Measurements from ENCODE around the gene DGKA. TPM values are rescaled to one million over a fixed set of nuclear protein-coding genes. Genes with fewer than 3 reads are reported as not detected.

Gene DGKA
- polyA plus RNA-seq, 1 of the 3 experiments (the other 2 are of a cell fraction), result 75.9 TPM

- no peak for TF ChIP-seq REST (IDR thresholded peaks at IDR 0.05; ENCODE audit: low read depth, low read length)
- TF ChIP-seq RFX5 (IDR thresholded peaks at IDR 0.05; ENCODE audit: low read length), result no peak
- TF ChIP-seq SMC3 (IDR thresholded peaks at IDR 0.05; ENCODE audit: low read depth, low read length), result no peak; the same call in 1 of the 2 replicates
- TF ChIP-seq CTCF (IDR thresholded peaks at IDR 0.05), result peak; percentile 97
- no peak for TF ChIP-seq CHD2 (IDR thresholded peaks at IDR 0.05; ENCODE audit: low read length, partially characterized antibody)
- TF ChIP-seq JUND (IDR thresholded peaks at IDR 0.05), result no peak
- TF ChIP-seq GATA2 (CRISPR knock-in tag; IDR thresholded peaks at IDR 0.05), result no peak
Observed at GRCh38 chr12:55926738-55927587, 4.0 kb upstream of the DGKA start (continued).

DNA sequence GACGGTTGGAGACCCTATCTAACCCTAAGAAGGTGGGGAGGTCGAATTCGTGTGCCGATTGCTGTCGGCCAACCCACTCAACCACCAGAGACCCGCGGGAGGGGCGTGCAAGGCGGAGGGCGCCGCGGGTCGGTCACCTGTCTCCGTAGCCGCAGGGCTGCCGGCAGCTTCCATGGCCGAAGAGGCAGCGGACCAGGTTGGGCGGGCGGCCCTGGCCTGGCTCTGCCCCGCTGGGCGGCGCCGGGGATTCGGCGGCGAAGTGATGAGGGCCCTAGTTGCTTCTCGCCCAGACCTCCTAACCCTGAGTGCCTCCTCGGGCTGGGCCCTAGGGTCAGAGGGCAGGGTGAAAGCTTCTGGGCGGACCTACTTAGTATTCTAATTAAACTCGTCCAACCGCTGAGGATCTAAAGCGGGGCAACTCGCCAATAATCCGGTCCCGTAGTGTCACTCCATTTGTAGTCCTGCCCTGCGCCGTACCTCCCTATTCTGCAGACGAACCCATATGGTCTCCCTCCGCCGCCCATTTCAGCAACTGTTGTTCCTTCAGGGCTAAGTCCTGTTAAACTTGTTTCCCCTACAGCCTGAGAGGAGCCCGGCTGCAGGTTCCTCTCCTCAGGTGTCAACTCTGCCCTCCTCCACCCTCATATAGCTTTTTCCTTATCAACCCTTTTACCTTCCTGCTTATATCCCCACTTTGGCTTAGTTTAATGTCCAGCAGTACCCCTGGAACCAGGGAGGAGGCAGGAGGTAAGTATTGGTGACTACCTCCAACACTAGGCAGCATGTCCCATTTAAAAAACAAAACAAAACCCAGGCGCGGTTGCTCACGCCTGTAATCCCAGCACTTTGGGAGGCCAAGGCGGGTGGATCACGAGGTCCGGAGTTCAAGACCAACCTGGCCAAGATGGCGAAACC, 3.1 kb upstream of the DGKA start, which contains the start of gene PYM1:
Gene PYM1, minus strand, starts transcription at position 307 of the 915 bp plus-strand sequence. Its CDS starts 133 bp downstream, at position 174.
- peaks cover 73% of the 10 kb centered on the region for H3K79me2 ChIP-seq (ENCODE audit: insufficient read depth)

More for the DNA sequence above, 3.1 kb upstream of the DGKA start, which contains the start of gene PYM1:
- CTCF ChIA-PET, result interaction anchor here (0.9 to 6.4 kb wide), 13 partner anchors 8 to 190 kb away, joined by 3 to 51 read pairs (median 5); partner anchors contain the start of gene DNAJC14
- Histone ChIP-seq H3K4me2 (peak within 1 kb of the TSS; percentile 97), H2AFZ (ENCODE audit: low read depth) (peak within 1 kb of the TSS; percentile 92), H3K4me3 (ENCODE audit: low read depth in 2 of 2, low read length in 1 of 2) (peak within 1 kb of the TSS; percentile 90 to 94), H3K9ac (peak within 1 kb of the TSS; percentile 89), H4K20me1 (ENCODE audit: insufficient read depth) (no peaks in the 10 kb centered on the region), H3K27ac (ENCODE audit: low read depth in 2 of 2, low read length in 1 of 2) (peak within 1 kb of the TSS; percentile 94 to 98), H3K27me3 (ENCODE audit: insufficient read depth) (no peaks in the 10 kb centered on the region), H3K9me3 (no peaks in the 10 kb centered on the region), H3K4me1 (ENCODE audit: control insufficient read depth in 1 of 2, insufficient read depth in 2 of 2, low read depth in 1 of 2, low read length in 1 of 2) (peaks cover 27 to 31% of the 10 kb centered on the region in 2 experiments; a peak in 3 of 4 replicates), H3F3A (replicated peaks; ENCODE audit: insufficient read depth) (peaks cover 31% of the 10 kb centered on the region), H3K36me3 (replicated peaks in 1 of 2; ENCODE audit: control insufficient read depth in 1 of 2, insufficient read depth in 2 of 2, low read length in 1 of 2) (peaks cover 0 to under 1% of the 10 kb centered on the region in 2 experiments), H3K9me2 (no peaks in the 10 kb centered on the region)
- DNase-seq, result peak; percentile 73
- TF ChIP-seq MXI1 (IDR thresholded peaks at IDR 0.05; ENCODE audit: low read depth, low read length) (0 out of 2 replicates have a peak, but pooled peaks have one; percentile 0), MAX (IDR thresholded peaks at IDR 0.05; ENCODE audit: low read depth) (peak; percentile 15; the same call in 1 of the 2 replicates), RCOR1 (IDR thresholded peaks at IDR 0.05; ENCODE audit: low read length) (0 out of 2 replicates have a peak, but pooled peaks have one; percentile 6), JUND (IDR thresholded peaks at IDR 0.05) (no peak), CHD2 (IDR thresholded peaks at IDR 0.05; ENCODE audit: low read length, partially characterized antibody) (peak; percentile 50), TAF1 (IDR thresholded peaks at IDR 0.05; ENCODE audit: borderline replicate concordance, low read depth, low read length) (no peak), POLR2AphosphoS5 (IDR thresholded peaks at IDR 0.05; ENCODE audit: low read depth, low read length) (peak; percentile 37)
- TF ChIP-seq, protein P1, sequence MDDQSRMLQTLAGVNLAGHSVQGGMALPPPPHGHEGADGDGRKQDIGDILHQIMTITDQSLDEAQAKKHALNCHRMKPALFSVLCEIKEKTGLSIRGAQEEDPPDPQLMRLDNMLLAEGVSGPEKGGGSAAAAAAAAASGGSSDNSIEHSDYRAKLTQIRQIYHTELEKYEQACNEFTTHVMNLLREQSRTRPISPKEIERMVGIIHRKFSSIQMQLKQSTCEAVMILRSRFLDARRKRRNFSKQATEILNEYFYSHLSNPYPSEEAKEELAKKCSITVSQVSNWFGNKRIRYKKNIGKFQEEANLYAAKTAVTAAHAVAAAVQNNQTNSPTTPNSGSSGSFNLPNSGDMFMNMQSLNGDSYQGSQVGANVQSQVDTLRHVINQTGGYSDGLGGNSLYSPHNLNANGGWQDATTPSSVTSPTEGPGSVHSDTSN (IDR thresholded peaks at IDR 0.05), result peak; percentile 38; the same call in 1 of the 2 replicates
- POLR2A ChIA-PET, result interaction anchor here (1.0 to 4.2 kb wide), 6 partner anchors 47 to 190 kb away, joined by 3 to 39 read pairs (median 4); partner anchors contain the start of genes DNAJC14, ORMDL2 and SARNP
- WGBS (ENCODE audit: low lambda C conversion rate), result 27% methylated on average over 22 of the region's 49 CpGs
